K562 (cell line): Measurements from ENCODE around the gene CDC20. TPM values are rescaled to one million over a fixed set of nuclear protein-coding genes. Genes with fewer than 3 reads are reported as not detected.

ENCODE experiments used
- CBX1 ChIP-seq: sonication (generic); IDR thresholded peaks from 2 replicates; pipeline ENCODE4 v1.6.1; 2016; ENCODE audit warnings: antibody characterized with exemption, low read depth, mild to moderate bottlenecking
- DPF2 ChIP-seq: fragments of 450-650 bp; IDR thresholded peaks from 2 replicates; pipeline ENCODE4 v1.6.1; 2016
- GATAD2A ChIP-seq: fragments of 450-650 bp; IDR thresholded peaks from 2 replicates; pipeline ENCODE4 v1.6.1; 2017
- MBD2 ChIP-seq: sonication (generic); IDR thresholded peaks from 2 replicates; pipeline ENCODE4 v1.6.1; 2016; ENCODE audit warnings: low read depth, borderline replicate concordance
- MGA ChIP-seq: fragments of 450-650 bp; IDR thresholded peaks from 2 replicates; pipeline ENCODE4 v1.6.1; 2016; ENCODE audit warnings: mild to moderate bottlenecking, moderate library complexity
- NBN ChIP-seq: fragments of 450-650 bp; IDR thresholded peaks from 2 replicates; pipeline ENCODE4 v1.6.1; 2016; ENCODE audit warnings: low read depth, mild to moderate bottlenecking
- POLR2AphosphoS5 ChIP-seq: IDR thresholded peaks from 2 replicates; pipeline ENCODE4 v1.6.1; 2011; ENCODE audit warnings: mild to moderate bottlenecking, low read depth, low read length, moderate library complexity; ENCODE audit not compliant: control insufficient read depth, insufficient read depth
- RBBP5 ChIP-seq: fragments of 200-600 bp; sonication (generic); IDR thresholded peaks from 2 replicates; pipeline ENCODE4 v1.6.1; 2012; ENCODE audit warnings: borderline replicate concordance, mild to moderate bottlenecking, low read length, control low read depth, inconsistent platforms; ENCODE audit not compliant: insufficient read depth, poor library complexity, severe bottlenecking
- SAFB ChIP-seq: fragments of 200-400 bp; formaldehyde crosslinking; IDR thresholded peaks from 2 replicates; pipeline ENCODE4 v1.6.1; 2017; ENCODE audit warnings: low read depth, low read length, borderline replicate concordance
- SAFB2 ChIP-seq: fragments of 200-400 bp; formaldehyde crosslinking; IDR thresholded peaks from 2 replicates; pipeline ENCODE4 v1.6.1; 2018; ENCODE audit warnings: borderline replicate concordance, low read length, low read depth, moderate library complexity; ENCODE audit not compliant: severe bottlenecking
- SOX6 ChIP-seq: fragments of 450-650 bp; IDR thresholded peaks from 2 replicates; pipeline ENCODE4 v1.6.1; 2014; ENCODE audit warnings: mild to moderate bottlenecking
- TCFL5 ChIP-seq: fragments of 250-450 bp; sonication (Bioruptor Pico); conservative IDR thresholded peaks from 2 replicates; pipeline ENCODE4 v1.6.1; 2021; ENCODE audit warnings: mild to moderate bottlenecking, moderate library complexity, matching md5 sums
- ZBTB17 ChIP-seq: fragments of 450-650 bp; formaldehyde crosslinking; IDR thresholded peaks from 2 replicates; pipeline ENCODE4 v1.4.0; 2020; ENCODE audit warnings: mild to moderate bottlenecking
- ZFX ChIP-seq: sonication (generic); formaldehyde crosslinking; IDR thresholded peaks from 2 replicates; pipeline ENCODE4 v1.8.0; 2022; ENCODE audit warnings: mild to moderate bottlenecking, missing genetic modification reagents, moderate library complexity
- ZNF175 ChIP-seq: fragments of 200-800 bp; sonication (Bioruptor generic); IDR thresholded peaks from 2 replicates; pipeline ENCODE4 v1.6.1; 2016; ENCODE audit warnings: low read depth, mild to moderate bottlenecking, missing genetic modification characterization, missing compliant biosample characterization
- ZNF444 ChIP-seq: fragments of 250-450 bp; sonication (Bioruptor Pico); IDR thresholded peaks from 2 replicates; pipeline ENCODE4 v1.4.0; 2020; ENCODE audit warnings: mild to moderate bottlenecking, moderate library complexity
- polyA plus RNA-seq, 8 experiments: library from polyadenylated mRNA; depleted of rRNA in 4 of 8; stranded (reverse) in 5 of 8; unstranded in 3 of 8; fragments of >200 nt; fragmentation: Nextera tagmentation in 2 of 8; fragmentation: Illumina TruSeq in 1 of 8; extraction: Ambion mirVana in 2 of 8; extraction: Trizol in 1 of 8; gene quantifications; 2 replicates each; pipeline versions ENCODE4 v1.2.1 to v1.2.3, GENCODE V29; 2011 to 2014; ENCODE audit warnings: inconsistent platforms in 1 of 8, missing spikeins in 1 of 8
- total RNA-seq, 7 experiments: library from RNA; depleted of rRNA in 6 of 7; stranded (reverse); fragments of >200 nt in 6 of 7; fragmentation: Illumina TruSeq in 2 of 7; extraction: Trizol in 2 of 7; gene quantifications; 2 replicates each; pipeline versions ENCODE4 v1.2.1 to v1.2.3, GENCODE V29; 2011 to 2021; ENCODE audit warnings: low replicate concordance in 1 of 7

Gene CDC20
- total and polyA plus RNA-seq, 9 of the 15 experiments (the other 6 are each of a cell fraction or from before 2014, with no cell fraction given), result 45.2 to 224 (median 121) TPM

GRCh38 chr1:43329995-43330751 lies 28.6 kb upstream of the CDC20 start (continued):
- TF ChIP-seq MGA, result peak; percentile 82
- TF ChIP-seq GATAD2A, result no peak
- peak; percentile 44 for TF ChIP-seq RBBP5
- peak; percentile 65; the same call in 1 of the 2 replicates for TF ChIP-seq SOX6
- no peak for TF ChIP-seq SAFB
- TF ChIP-seq MBD2, result peak; percentile 78
- TF ChIP-seq ZFX, result peak; percentile 75
- TF ChIP-seq POLR2AphosphoS5, result peak; percentile 65; the same call in 1 of the 2 replicates
- TF ChIP-seq SAFB2, result no peak
- TF ChIP-seq ZBTB17, result 0 out of 2 replicates have a peak, but pooled peaks have one; percentile 46
- TF ChIP-seq DPF2, result peak; percentile 92
- no peak for TF ChIP-seq ZNF444 (CRISPR knock-in tag)
- no peak for TF ChIP-seq TCFL5 (CRISPR knock-in tag)
- TF ChIP-seq CBX1, result peak; percentile 90; the same call in 1 of the 2 replicates
- TF ChIP-seq ZNF175, result peak; percentile 9; the same call in 1 of the 2 replicates
- TF ChIP-seq NBN, result peak; percentile 66; the same call in 1 of the 2 replicates
